Measurements from ENCODE around the gene PLVAP. TPM values are rescaled to one million over a fixed set of nuclear protein-coding genes. Genes with fewer than 3 reads are reported as not detected.
A peak's percentile ranks its signal among the peaks of the same experiment; 100 is the strongest.

PLVAP gene
- total RNA-seq, 1 experiment from 2014 or later = 0.08 TPM

DNA sequence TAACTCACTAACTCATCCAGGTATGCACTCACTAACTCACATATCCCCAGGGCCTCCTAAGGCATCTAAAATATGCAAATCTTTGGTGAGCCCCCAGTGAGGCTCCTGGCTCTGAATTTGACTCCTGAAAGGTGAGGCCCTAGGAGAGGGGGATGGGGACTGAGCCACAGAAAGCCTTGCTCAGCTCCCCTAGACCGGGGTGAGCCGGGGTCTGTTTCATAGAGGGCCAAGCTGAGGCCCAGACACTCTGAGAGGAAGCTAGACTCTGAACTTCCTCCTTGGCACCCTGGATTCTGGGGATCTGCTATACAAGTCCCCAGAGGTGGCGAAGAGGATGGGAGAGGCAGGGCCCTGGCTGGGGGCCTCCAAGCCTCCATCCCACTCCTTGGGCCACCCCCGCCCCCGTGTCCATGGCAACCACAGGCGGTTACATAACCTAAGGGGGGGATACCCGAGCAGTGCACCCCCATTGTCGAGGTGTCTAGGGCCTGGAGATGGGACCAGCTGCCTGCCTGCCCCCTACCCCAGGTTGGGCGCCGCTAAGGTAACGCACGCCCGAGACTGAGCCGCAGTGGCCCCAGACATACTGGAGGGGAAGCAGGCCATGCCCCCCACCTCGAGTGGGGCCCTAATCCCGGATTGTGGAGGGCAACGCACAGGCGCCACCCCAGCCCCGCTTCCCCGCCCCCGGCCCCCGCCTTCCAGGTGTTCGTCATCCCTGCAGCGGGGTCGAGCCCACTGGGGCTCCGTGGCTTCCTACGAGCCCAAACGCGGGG, 74.6 kb downstream of the PLVAP start:
- Histone ChIP-seq H3K27ac (ENCODE audit: low read length) (peak overlapping the region; percentile 48), H3K4me1 (ENCODE audit: control insufficient read depth, insufficient read depth, low read length) (peaks cover 27% of the 10 kb centered on the region), H3K36me3 (ENCODE audit: control insufficient read depth, insufficient read depth, low read length) (no peaks in the 10 kb centered on the region; the same call in 1 of the 2 replicates), H3K9me3 (ENCODE audit: control insufficient read depth, insufficient read depth, low read depth, low read length) (no peaks in the 10 kb centered on the region), H3K27me3 (ENCODE audit: control insufficient read depth, insufficient read depth, low read length) (no peaks in the 10 kb centered on the region), H3K4me3 (ENCODE audit: low read depth in 2 of 2, low read length in 2 of 2) (peak overlapping the region; percentile 56 to 60)
- CTCF ChIA-PET = no interaction called here
- DNase-seq (ENCODE audit: low read depth, low spot score) (no peak), ATAC-seq (no peak)
- in situ Hi-C loops (cut with HindIII; ENCODE audit: low pct_unique_long_range_greater_than_20kb, low sequenced_read_pairs) = no loop called here
- BruUV-seq (replicated peaks) = no TSS peak
- POLR2A ChIA-PET = no interaction called here
- TF ChIP-seq, protein P1, sequence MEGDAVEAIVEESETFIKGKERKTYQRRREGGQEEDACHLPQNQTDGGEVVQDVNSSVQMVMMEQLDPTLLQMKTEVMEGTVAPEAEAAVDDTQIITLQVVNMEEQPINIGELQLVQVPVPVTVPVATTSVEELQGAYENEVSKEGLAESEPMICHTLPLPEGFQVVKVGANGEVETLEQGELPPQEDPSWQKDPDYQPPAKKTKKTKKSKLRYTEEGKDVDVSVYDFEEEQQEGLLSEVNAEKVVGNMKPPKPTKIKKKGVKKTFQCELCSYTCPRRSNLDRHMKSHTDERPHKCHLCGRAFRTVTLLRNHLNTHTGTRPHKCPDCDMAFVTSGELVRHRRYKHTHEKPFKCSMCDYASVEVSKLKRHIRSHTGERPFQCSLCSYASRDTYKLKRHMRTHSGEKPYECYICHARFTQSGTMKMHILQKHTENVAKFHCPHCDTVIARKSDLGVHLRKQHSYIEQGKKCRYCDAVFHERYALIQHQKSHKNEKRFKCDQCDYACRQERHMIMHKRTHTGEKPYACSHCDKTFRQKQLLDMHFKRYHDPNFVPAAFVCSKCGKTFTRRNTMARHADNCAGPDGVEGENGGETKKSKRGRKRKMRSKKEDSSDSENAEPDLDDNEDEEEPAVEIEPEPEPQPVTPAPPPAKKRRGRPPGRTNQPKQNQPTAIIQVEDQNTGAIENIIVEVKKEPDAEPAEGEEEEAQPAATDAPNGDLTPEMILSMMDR (IDR thresholded peaks at IDR 0.05) = no peak
- TF ChIP-seq SIN3A (IDR thresholded peaks at IDR 0.05; ENCODE audit: borderline replicate concordance, insufficient read depth, low read depth, low read length) (no peak), POLR2AphosphoS5 (IDR thresholded peaks at IDR 0.05; ENCODE audit: low read depth, low read length) (no peak), TCF7L2 (IDR thresholded peaks at IDR 0.05; ENCODE audit: low read depth, low read length) (no peak)
- TF ChIP-seq, protein P2, sequence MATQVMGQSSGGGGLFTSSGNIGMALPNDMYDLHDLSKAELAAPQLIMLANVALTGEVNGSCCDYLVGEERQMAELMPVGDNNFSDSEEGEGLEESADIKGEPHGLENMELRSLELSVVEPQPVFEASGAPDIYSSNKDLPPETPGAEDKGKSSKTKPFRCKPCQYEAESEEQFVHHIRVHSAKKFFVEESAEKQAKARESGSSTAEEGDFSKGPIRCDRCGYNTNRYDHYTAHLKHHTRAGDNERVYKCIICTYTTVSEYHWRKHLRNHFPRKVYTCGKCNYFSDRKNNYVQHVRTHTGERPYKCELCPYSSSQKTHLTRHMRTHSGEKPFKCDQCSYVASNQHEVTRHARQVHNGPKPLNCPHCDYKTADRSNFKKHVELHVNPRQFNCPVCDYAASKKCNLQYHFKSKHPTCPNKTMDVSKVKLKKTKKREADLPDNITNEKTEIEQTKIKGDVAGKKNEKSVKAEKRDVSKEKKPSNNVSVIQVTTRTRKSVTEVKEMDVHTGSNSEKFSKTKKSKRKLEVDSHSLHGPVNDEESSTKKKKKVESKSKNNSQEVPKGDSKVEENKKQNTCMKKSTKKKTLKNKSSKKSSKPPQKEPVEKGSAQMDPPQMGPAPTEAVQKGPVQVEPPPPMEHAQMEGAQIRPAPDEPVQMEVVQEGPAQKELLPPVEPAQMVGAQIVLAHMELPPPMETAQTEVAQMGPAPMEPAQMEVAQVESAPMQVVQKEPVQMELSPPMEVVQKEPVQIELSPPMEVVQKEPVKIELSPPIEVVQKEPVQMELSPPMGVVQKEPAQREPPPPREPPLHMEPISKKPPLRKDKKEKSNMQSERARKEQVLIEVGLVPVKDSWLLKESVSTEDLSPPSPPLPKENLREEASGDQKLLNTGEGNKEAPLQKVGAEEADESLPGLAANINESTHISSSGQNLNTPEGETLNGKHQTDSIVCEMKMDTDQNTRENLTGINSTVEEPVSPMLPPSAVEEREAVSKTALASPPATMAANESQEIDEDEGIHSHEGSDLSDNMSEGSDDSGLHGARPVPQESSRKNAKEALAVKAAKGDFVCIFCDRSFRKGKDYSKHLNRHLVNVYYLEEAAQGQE (IDR thresholded peaks at IDR 0.05; ENCODE audit: insufficient read depth in 1 of 2, low read depth in 2 of 2, low read length in 1 of 2) = no peak
- intact Hi-C loops (cut with micrococcal nuclease; ENCODE audit: unreplicated experiment) = loop anchor here (10.0 kb wide), 1 partner anchor 1092 kb away; the partner anchor contains the start of gene LRRC25

Other genes starting within 250 kb of the PLVAP start
- gene USE1, start 162.0 kb downstream of the PLVAP start, total RNA-seq (2021; ENCODE audit: unreplicated experiment) = 26.2 TPM
- 37.1 TPM for gene OCEL1, start 151.1 kb downstream of the PLVAP start, total RNA-seq (2021; ENCODE audit: unreplicated experiment)
- gene NR2F6, start 131.4 kb downstream of the PLVAP start, total RNA-seq (2021; ENCODE audit: unreplicated experiment) = 173 TPM
- not detected for gene USHBP1, start 112.6 kb downstream of the PLVAP start, total RNA-seq (2021; ENCODE audit: unreplicated experiment)
- gene BABAM1, start 109.9 kb downstream of the PLVAP start, total RNA-seq (2021; ENCODE audit: unreplicated experiment) = 79.5 TPM
- 1.1 TPM for gene ANKLE1, start 95.4 kb downstream of the PLVAP start, total RNA-seq (2021; ENCODE audit: unreplicated experiment)
- 19.6 TPM for gene ABHD8, start 73.9 kb downstream of the PLVAP start, total RNA-seq (2021; ENCODE audit: unreplicated experiment)
- gene MRPL34, start 71.5 kb downstream of the PLVAP start, total RNA-seq (2021; ENCODE audit: unreplicated experiment) = 87.7 TPM
- 56.0 TPM for gene DDA1, start 67.8 kb downstream of the PLVAP start, total RNA-seq (2021; ENCODE audit: unreplicated experiment)
- gene ANO8, start 42.5 kb downstream of the PLVAP start, total RNA-seq (2021; ENCODE audit: unreplicated experiment) = 13.5 TPM
- 35.3 TPM for gene GTPBP3, start 39.8 kb downstream of the PLVAP start, total RNA-seq (2021; ENCODE audit: unreplicated experiment)
- 0.51 TPM for gene CCDC194, start 16.9 kb upstream of the PLVAP start, total RNA-seq (2021; ENCODE audit: unreplicated experiment)
- gene BST2, start 28.3 kb upstream of the PLVAP start, total RNA-seq (2021; ENCODE audit: unreplicated experiment) = 11.8 TPM
- gene MVB12A, start 42.7 kb upstream of the PLVAP start, total RNA-seq (2021; ENCODE audit: unreplicated experiment) = 42.1 TPM
- 0.39 TPM for gene TMEM221, start 71.3 kb upstream of the PLVAP start, total RNA-seq (2021; ENCODE audit: unreplicated experiment)
- not detected for gene NXNL1, start 83.6 kb upstream of the PLVAP start, total RNA-seq (2021; ENCODE audit: unreplicated experiment)
- 5.4 TPM for gene SLC27A1, start 93.2 kb upstream of the PLVAP start, total RNA-seq (2021; ENCODE audit: unreplicated experiment)
- gene PGLS, start 134.3 kb upstream of the PLVAP start, total RNA-seq (2021; ENCODE audit: unreplicated experiment) = 58.2 TPM
- gene COLGALT1, start 178.3 kb upstream of the PLVAP start, total RNA-seq (2021; ENCODE audit: unreplicated experiment) = 97.2 TPM